ENCODE results near the gene C1QB. TPM values are rescaled to one million over a fixed set of nuclear protein-coding genes. Genes with fewer than 3 reads are reported as not detected.

The C1QB gene
- polyA plus RNA-seq, 1 of the 3 experiments (the other 2 are of a cell fraction): not detected

- Histone ChIP-seq H2AFZ (ENCODE audit: low read depth) (no peak within 1 kb of the TSS), H3K79me2 (ENCODE audit: insufficient read depth) (no peaks in the 10 kb centered on the region), H4K20me1 (ENCODE audit: insufficient read depth) (no peaks in the 10 kb centered on the region), H3K27me3 (ENCODE audit: insufficient read depth) (peaks cover 21% of the 10 kb centered on the region), H3K4me3 (ENCODE audit: low read depth in 2 of 2, low read length in 1 of 2) (no peak within 1 kb of the TSS), H3F3A (replicated peaks; ENCODE audit: insufficient read depth) (no peaks in the 10 kb centered on the region), H3K27ac (ENCODE audit: low read depth in 2 of 2, low read length in 1 of 2) (no peak within 1 kb of the TSS), H3K9me2 (no peaks in the 10 kb centered on the region), H3K36me3 (replicated peaks in 1 of 2; ENCODE audit: control insufficient read depth in 1 of 2, insufficient read depth in 2 of 2, low read length in 1 of 2) (no peaks in the 10 kb centered on the region), H3K4me2 (no peak within 1 kb of the TSS), H3K9ac (no peak within 1 kb of the TSS), H3K9me3 (no peaks in the 10 kb centered on the region), H3K4me1 (ENCODE audit: control insufficient read depth in 1 of 2, insufficient read depth in 2 of 2, low read depth in 1 of 2, low read length in 1 of 2) (no peaks in the 10 kb centered on the region)
- WGBS (ENCODE audit: low lambda C conversion rate): 60% methylated on average over 5 of the region's 5 CpGs
- TF ChIP-seq ZBTB33 (IDR thresholded peaks at IDR 0.05; ENCODE audit: borderline replicate concordance, low read depth) (no peak), MAX (IDR thresholded peaks at IDR 0.05; ENCODE audit: low read depth) (no peak)
- ChIA-PET POLR2A (no interaction called here), CTCF (interaction anchor here (0.8 to 5.1 kb wide), 6 partner anchors 93 to 252 kb away, joined by 3 to 58 read pairs (median 3); no protein-coding TSS in a partner anchor)
- DNase-seq: no peak
These were observed 16.7 kb upstream of the C1QB start, which contains the start of gene C1QA for GRCh38 chr1:22636353-22636752. Gene C1QA, plus strand, starts transcription at chr1:22636628. Its CDS starts 989 bp downstream, at chr1:22637617.

GRCh38 chr1:22636927-22637326 lies 16.1 kb upstream of the C1QB start:
- H3K9ac ChIP-seq: no peak overlapping the region
- H3K9me2 ChIP-seq: no peaks in the 10 kb centered on the region
- no peaks in the 10 kb centered on the region for H3K79me2 ChIP-seq (ENCODE audit: insufficient read depth)
- DNase-seq: no peak
- no peaks in the 10 kb centered on the region for H3F3A ChIP-seq (replicated peaks; ENCODE audit: insufficient read depth)
- peaks cover 18% of the 10 kb centered on the region; the same call in 1 of the 2 replicates for H3K27me3 ChIP-seq (ENCODE audit: insufficient read depth)
- POLR2A ChIA-PET: no interaction called here
- H3K9me3 ChIP-seq: no peaks in the 10 kb centered on the region
- TF ChIP-seq GABPA (IDR thresholded peaks at IDR 0.05; ENCODE audit: low read depth): no peak
- TF ChIP-seq RAD21 (IDR thresholded peaks at IDR 0.05; ENCODE audit: low read length): peak; percentile 7; the same call in 1 of the 2 replicates
- no peaks in the 10 kb centered on the region for H4K20me1 ChIP-seq (ENCODE audit: insufficient read depth)
- H2AFZ ChIP-seq (ENCODE audit: low read depth): no peak overlapping the region
- WGBS (ENCODE audit: low lambda C conversion rate): 59% methylated on average over 6 of the region's 6 CpGs
- no peak overlapping the region for H3K27ac ChIP-seq (ENCODE audit: low read depth in 2 of 2, low read length in 1 of 2)
- no peaks in the 10 kb centered on the region for H3K36me3 ChIP-seq (replicated peaks in 1 of 2; ENCODE audit: control insufficient read depth in 1 of 2, insufficient read depth in 2 of 2, low read length in 1 of 2)
- no peak overlapping the region for H3K4me2 ChIP-seq
- CTCF ChIA-PET: interaction anchor here (1.2 to 5.1 kb wide), 5 partner anchors 53 to 252 kb away, joined by 3 to 58 read pairs (median 3); no protein-coding TSS in a partner anchor
- H3K4me1 ChIP-seq (ENCODE audit: control insufficient read depth in 1 of 2, insufficient read depth in 2 of 2, low read depth in 1 of 2, low read length in 1 of 2): peaks cover 0 to 3% of the 10 kb centered on the region in 2 experiments; a peak in 1 of 4 replicates
- H3K4me3 ChIP-seq (ENCODE audit: low read depth in 2 of 2, low read length in 1 of 2): no peak overlapping the region

GRCh38 chr1:22637907-22638445 lies 15.1 kb upstream of the C1QB start:
- POLR2A ChIA-PET: no interaction called here
- Histone ChIP-seq H3K9me3 (no peaks in the 10 kb centered on the region), H3K4me1 (ENCODE audit: control insufficient read depth in 1 of 2, insufficient read depth in 2 of 2, low read depth in 1 of 2, low read length in 1 of 2) (peaks cover 0 to 3% of the 10 kb centered on the region in 2 experiments; a peak in 1 of 4 replicates), H4K20me1 (ENCODE audit: insufficient read depth) (no peaks in the 10 kb centered on the region), H3K36me3 (replicated peaks in 1 of 2; ENCODE audit: control insufficient read depth in 1 of 2, insufficient read depth in 2 of 2, low read length in 1 of 2) (no peaks in the 10 kb centered on the region), H3K4me3 (ENCODE audit: low read depth in 2 of 2, low read length in 1 of 2) (no peak overlapping the region), H3K79me2 (ENCODE audit: insufficient read depth) (no peaks in the 10 kb centered on the region), H3F3A (replicated peaks; ENCODE audit: insufficient read depth) (no peaks in the 10 kb centered on the region), H3K9me2 (no peaks in the 10 kb centered on the region), H3K27me3 (ENCODE audit: insufficient read depth) (0 out of 2 replicates have a peak, but pooled peaks cover 13% of the 10 kb centered on the region), H2AFZ (ENCODE audit: low read depth) (no peak overlapping the region), H3K27ac (ENCODE audit: low read depth in 2 of 2, low read length in 1 of 2) (no peak overlapping the region), H3K4me2 (no peak overlapping the region), H3K9ac (no peak overlapping the region)
- CTCF ChIA-PET: interaction anchor here (1.2 to 5.1 kb wide), 3 partner anchors 54 to 217 kb away, joined by 3 to 58 read pairs (median 4); no protein-coding TSS in a partner anchor
- DNase-seq: no peak
- TF ChIP-seq USF2 (IDR thresholded peaks at IDR 0.05; ENCODE audit: borderline replicate concordance, low read depth, low read length) (no peak), YY1 (IDR thresholded peaks at IDR 0.05; ENCODE audit: low read depth) (no peak), GATA2 (CRISPR knock-in tag; IDR thresholded peaks at IDR 0.05) (no peak), CHD2 (IDR thresholded peaks at IDR 0.05; ENCODE audit: low read length, partially characterized antibody) (no peak), CTCF (IDR thresholded peaks at IDR 0.05) (no peak), TCF12 (IDR thresholded peaks at IDR 0.05) (no peak), FOXM1 (IDR thresholded peaks at IDR 0.05; ENCODE audit: low read depth) (no peak), NFIC (IDR thresholded peaks at IDR 0.05; ENCODE audit: borderline replicate concordance) (no peak), SIN3A (IDR thresholded peaks at IDR 0.05; ENCODE audit: borderline replicate concordance, low read depth, low read length) (no peak), MEF2A (IDR thresholded peaks at IDR 0.05; ENCODE audit: borderline replicate concordance, low read depth) (no peak), TEAD4 (IDR thresholded peaks at IDR 0.05; ENCODE audit: borderline replicate concordance, insufficient read depth) (no peak), RFX5 (IDR thresholded peaks at IDR 0.05; ENCODE audit: low read length) (no peak), FOXJ3 (CRISPR knock-in tag; IDR thresholded peaks at IDR 0.05) (no peak)
- 43% methylated on average over 3 of the region's 3 CpGs for WGBS (ENCODE audit: low lambda C conversion rate)

Measured in SK-N-SH (cell line).